ENCODE data around the gene TRPM5. TPM values are rescaled to one million over a fixed set of nuclear protein-coding genes. Genes with fewer than 3 reads are reported as not detected.

The TRPM5 gene
- total RNA-seq, 4 donors from 2014 or later = not detected

DNA sequence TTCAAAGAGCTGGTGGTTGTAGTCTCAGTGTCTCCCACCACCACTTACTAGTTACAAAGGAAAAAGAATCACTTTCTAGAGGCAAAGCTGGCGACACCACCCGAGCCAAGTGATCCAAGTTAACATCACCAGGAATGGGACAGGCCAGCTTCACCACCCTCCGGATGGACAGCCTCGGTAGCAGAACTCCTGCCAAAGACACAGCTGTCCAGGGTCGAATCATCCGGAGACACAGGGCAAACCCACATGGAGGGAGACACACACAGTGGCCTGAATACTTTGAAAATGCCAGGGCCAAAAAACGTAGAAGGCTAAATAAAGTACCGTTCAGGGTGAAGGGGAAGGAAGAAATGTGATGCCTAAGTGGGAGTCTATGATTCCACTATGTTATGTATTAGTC is 33.6 kb upstream of the TRPM5 start:
- Histone ChIP-seq H3K27ac (replicated peaks in 1 of 4) (no peak overlapping the region), H3K9me3 (peaks cover 0 to 11% (median 0%) of the 10 kb centered on the region in 4 donors), H3K36me3 (no peaks in the 10 kb centered on the region), H3K4me1 (peaks cover 0 to 4% (median 0%) of the 10 kb centered on the region in 4 donors), H3K27me3 (peaks cover 0 to 41% (median 0%) of the 10 kb centered on the region in 4 donors), H3K4me3 (no peak overlapping the region)
- no peak for DNase-seq (ENCODE audit: extremely low spot score)
- TF ChIP-seq POLR2AphosphoS5 (IDR thresholded peaks at IDR 0.05) = no peak
- TF ChIP-seq EP300 (IDR thresholded peaks at IDR 0.05) = no peak
- TF ChIP-seq POLR2A (IDR thresholded peaks at IDR 0.05; ENCODE audit: low read depth) = no peak
- WGBS = 83% methylated on average over 8 of the region's 8 CpGs
- intact Hi-C loops (cut with DNase I) = no loop called here

DNA sequence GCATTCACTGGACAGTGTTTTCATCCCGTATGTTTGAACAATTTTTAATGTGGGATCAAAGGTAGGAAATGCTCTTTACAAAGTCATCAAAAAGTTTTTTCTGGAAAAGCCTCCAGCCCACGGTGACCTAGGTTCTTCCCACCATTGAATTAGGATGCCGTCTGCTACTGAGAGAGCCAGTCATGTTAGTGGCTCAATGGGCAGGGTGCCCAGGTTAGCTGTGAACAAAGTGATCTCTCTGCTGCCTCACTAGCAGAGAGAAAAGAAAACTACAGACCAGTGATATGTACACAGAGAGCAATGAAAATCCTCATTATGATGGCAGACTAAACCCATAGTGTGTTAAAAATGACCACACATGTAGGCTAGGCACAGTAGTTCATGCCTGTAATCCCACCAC is 32.9 kb upstream of the TRPM5 start:
- intact Hi-C loops (cut with DNase I) = no loop called here
- H3K27me3 ChIP-seq = peaks cover 0 to 41% (median 0%) of the 10 kb centered on the region in 4 donors
- DNase-seq (ENCODE audit: extremely low spot score) = peak; percentile 62
- peaks cover 0 to 3% (median 0%) of the 10 kb centered on the region in 4 donors for H3K4me1 ChIP-seq
- TF ChIP-seq, protein P1, sequence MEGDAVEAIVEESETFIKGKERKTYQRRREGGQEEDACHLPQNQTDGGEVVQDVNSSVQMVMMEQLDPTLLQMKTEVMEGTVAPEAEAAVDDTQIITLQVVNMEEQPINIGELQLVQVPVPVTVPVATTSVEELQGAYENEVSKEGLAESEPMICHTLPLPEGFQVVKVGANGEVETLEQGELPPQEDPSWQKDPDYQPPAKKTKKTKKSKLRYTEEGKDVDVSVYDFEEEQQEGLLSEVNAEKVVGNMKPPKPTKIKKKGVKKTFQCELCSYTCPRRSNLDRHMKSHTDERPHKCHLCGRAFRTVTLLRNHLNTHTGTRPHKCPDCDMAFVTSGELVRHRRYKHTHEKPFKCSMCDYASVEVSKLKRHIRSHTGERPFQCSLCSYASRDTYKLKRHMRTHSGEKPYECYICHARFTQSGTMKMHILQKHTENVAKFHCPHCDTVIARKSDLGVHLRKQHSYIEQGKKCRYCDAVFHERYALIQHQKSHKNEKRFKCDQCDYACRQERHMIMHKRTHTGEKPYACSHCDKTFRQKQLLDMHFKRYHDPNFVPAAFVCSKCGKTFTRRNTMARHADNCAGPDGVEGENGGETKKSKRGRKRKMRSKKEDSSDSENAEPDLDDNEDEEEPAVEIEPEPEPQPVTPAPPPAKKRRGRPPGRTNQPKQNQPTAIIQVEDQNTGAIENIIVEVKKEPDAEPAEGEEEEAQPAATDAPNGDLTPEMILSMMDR (IDR thresholded peaks at IDR 0.05) = no peak
- no peak for TF ChIP-seq POLR2A (IDR thresholded peaks at IDR 0.05; ENCODE audit: low read depth)
- TF ChIP-seq EP300 (IDR thresholded peaks at IDR 0.05) = no peak
- no peak overlapping the region for H3K27ac ChIP-seq (replicated peaks in 1 of 4)
- H3K9me3 ChIP-seq = peaks cover 0 to 11% (median 0%) of the 10 kb centered on the region in 4 donors
- H3K36me3 ChIP-seq = no peaks in the 10 kb centered on the region
- WGBS = 67% methylated on average over 3 of the region's 3 CpGs
- no peak overlapping the region for H3K4me3 ChIP-seq

DNA sequence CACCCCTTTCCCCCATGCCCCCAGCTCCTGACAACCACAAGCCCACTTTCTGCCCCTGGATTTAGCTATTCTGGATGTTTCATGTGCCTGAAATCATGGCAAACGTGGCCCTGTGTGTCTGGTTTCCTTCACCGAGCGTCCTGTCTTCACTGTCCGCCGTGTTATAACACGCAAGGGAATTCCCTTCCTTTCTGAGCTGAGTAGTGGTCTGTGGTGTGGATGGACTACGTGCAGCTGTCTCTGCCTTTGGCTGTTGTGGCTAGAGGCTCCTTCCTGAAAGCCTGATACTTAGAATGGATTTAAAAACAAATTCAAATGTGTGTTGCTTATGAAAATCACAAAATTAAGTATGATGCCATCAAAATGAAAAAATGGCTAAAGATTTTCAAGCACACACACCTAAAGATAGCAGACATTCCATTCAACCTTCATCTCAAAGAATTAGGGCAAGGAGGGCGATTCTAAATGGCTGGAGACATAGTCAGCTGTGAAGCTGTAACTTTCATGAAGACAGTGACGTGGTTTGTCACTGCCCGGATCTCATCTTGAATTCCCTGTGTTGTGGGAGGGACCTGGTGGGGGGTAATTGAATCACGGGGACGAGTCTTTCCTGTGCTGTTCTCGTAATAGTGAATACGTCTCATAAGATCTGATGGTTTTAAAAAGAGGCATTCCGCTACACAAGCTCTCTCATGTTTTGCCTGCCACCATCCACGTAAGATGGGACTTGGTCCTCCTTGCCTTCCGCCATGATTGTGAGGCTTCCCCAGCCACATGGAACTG is 31.0 kb upstream of the TRPM5 start:
- 68% methylated on average over 17 of the region's 17 CpGs for WGBS
- Histone ChIP-seq H3K27ac (replicated peaks in 1 of 4) (no peak overlapping the region), H3K27me3 (peaks cover 0 to 58% (median 0%) of the 10 kb centered on the region in 4 donors), H3K36me3 (no peaks in the 10 kb centered on the region), H3K4me3 (no peak overlapping the region), H3K4me1 (peaks cover 0 to 3% (median 0%) of the 10 kb centered on the region in 4 donors), H3K9me3 (peaks cover 0 to 10% (median 0%) of the 10 kb centered on the region in 4 donors)
- TF ChIP-seq, protein P1 (IDR thresholded peaks at IDR 0.05) = no peak
- no peak for TF ChIP-seq POLR2AphosphoS5 (IDR thresholded peaks at IDR 0.05)
- TF ChIP-seq POLR2A (IDR thresholded peaks at IDR 0.05; ENCODE audit: low read depth) = no peak
- no peak for TF ChIP-seq EP300 (IDR thresholded peaks at IDR 0.05)
- DNase-seq (ENCODE audit: extremely low spot score) = peak; percentile 75
- intact Hi-C loops (cut with DNase I) = no loop called here

DNA sequence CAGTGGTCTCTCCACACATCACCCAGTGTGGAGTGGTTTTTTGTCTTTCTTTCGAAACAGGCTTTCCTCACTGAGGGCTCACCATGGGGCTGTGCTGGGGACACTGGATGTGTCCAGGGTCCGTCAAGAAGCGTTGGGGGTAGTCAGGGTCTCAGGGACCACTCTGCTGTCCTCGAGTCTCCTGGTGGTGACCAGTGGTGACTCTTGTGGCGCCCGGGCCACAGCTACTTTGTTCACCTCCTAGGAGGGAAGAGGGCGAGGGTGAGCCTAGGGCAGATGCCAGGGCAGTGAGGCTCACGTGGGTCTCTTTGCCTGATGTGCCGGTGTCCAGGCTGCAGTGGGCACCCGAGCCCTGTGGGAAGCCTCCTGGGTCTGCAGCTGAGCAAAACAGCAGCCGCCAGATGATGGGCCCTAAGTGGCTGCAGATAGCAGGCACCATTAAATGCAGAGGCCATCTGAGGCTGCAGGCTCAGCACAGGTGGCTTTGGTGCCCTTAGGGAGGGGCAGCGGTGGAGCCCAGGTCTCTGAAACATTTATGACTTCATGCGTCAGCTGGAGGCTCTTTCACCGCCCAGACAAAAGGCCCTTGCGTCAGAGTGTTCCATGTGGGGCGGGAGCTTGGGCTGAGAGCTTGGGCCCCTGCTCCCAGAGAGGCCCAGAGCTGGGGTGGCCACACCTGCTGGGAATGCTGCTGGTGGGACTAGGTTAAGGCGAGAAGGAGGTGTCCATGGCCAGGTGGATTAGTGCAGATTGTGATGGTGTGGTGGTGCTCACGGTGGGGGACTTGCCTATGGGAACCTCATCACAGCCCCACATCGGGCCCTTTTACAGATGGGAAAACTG is 30.0 kb upstream of the TRPM5 start:
- Histone ChIP-seq H3K9me3 (peaks cover 0 to 2% (median 0%) of the 10 kb centered on the region in 4 donors), H3K27me3 (peaks cover 0 to 66% (median 0%) of the 10 kb centered on the region in 4 donors), H3K4me3 (no peak overlapping the region), H3K27ac (replicated peaks in 1 of 4) (no peak overlapping the region), H3K4me1 (peaks cover 0 to 3% (median 0%) of the 10 kb centered on the region in 4 donors), H3K36me3 (no peaks in the 10 kb centered on the region)
- TF ChIP-seq EP300 (IDR thresholded peaks at IDR 0.05) (no peak), POLR2A (IDR thresholded peaks at IDR 0.05; ENCODE audit: low read depth) (no peak), POLR2AphosphoS5 (IDR thresholded peaks at IDR 0.05) (no peak)
- TF ChIP-seq, protein P1 (IDR thresholded peaks at IDR 0.05) = no peak
- peak; percentile 78 for DNase-seq (ENCODE audit: extremely low spot score)
- intact Hi-C loops (cut with DNase I) = no loop called here
- 86% methylated on average over 13 of the region's 19 CpGs for WGBS

All from esophagus muscularis mucosa (tissue), 4 donors.